Dermis microvascular lymphatic vessel endothelial cell (primary cell): ENCODE measurements around the gene DLGAP1. TPM values are rescaled to one million over a fixed set of nuclear protein-coding genes. Genes with fewer than 3 reads are reported as not detected.

Experiments used
- DNase-seq, 2 donors: peaks; one replicate each; pipeline versions ENCODE4 v3.0.0 to v3.0.0-alpha.2; 2010; ENCODE audit warnings: low read depth in 2 of 2
- total RNA-seq: library from RNA; depleted of rRNA; stranded (reverse); fragments of >200 nt; gene quantifications from 2 replicates; pipeline ENCODE4 v1.2.1, GENCODE V29; 2014

The DLGAP1 gene
- total RNA-seq, 1 donor from 2014 or later: 0.13 TPM

DNA sequence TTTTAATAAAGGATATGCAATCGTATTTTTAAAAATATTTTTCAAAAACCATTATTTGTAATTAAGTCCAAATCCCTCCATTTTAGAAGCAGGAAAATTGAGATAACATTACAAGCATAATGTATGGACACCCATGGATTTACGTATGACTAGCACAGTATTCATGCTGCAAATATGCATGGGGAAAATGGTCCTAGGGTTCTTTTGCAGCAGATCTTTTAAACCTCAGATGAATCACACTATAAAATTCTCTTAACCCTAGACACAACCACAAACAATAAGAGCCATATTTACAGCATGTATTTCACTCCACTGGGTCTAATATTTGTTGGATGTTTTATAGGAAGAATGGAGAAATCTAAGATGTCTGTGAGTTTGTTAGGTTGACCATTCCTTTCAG, 551.8 kb downstream of the DLGAP1 start:
- no peak for DNase-seq

DNA sequence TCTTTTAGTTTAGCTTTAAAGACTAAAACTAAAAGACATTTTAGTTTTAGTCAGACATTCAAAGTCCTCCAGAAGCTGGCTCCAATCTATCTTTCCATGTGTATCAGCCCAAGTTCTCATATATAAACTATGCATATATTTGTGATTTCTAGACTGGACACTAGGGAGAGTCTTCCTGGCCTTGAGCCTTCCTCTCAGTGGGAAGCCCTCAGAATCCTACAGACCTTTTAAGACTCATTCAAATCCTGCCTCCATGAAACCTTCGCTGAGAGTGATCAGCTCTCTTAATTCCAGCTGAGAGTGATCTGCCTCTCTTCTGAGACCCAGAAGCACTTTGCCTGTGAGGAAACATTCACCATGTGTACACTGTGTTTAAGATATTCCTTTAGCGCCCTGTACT, 552.4 kb downstream of the DLGAP1 start:
- no peak for DNase-seq

DNA sequence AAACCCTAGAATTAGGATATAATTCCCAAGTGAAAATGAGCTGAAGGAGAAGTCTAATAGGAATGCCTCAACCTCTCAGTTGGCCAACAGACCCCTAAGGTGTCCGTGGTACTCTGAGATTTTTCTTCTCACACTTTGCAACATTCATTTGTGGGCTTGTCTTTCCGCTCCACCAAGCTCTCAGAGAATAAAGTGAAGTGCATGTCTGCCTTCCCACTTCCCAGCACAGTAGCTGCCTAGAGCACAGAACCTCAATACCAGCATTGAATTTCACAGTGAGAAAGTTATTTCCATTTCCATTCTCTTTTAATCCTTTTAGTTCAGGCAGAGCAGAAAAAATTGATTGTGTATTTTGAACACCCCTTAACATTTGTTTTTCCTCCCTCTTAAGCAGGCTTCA, 553.3 kb downstream of the DLGAP1 start:
- DNase-seq: no peak

DNA sequence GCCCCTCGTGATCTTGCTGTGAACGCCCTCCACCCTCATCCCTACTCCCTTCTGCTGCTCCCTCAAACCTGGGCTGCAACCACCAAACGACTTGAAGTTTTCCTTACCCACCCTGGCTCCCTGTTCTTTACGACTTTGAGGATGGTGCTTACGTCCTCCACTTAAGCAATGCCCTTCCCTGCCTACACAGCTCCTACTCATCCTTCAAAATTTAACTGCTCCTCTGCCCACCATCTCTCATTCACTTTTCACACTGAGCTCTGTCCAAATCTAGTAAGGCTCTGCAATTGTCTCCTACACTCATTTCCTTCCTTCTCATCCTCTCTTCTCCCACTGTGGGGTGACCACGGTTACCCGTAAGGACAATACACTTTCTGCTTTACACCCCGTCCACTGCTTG, 554.1 kb downstream of the DLGAP1 start:
- no peak for DNase-seq

DNA sequence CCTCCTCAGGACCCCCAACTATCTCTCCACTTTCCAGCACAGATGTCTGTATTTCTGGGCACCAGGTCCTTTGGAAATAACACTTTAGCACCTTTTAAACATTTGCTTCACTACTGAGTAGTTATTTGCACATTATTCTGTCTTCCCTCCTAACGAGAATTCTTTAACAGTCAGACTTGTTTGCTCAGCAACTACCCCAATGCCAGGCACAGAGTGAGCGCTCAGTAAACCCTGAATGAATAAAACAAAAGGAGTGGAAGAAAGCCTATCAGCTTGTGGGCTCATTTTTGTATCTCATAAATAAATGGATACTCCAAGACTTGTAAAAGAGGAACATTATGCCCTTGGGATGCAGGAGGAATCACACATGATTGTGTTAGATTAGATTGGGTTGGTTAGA, 554.8 kb downstream of the DLGAP1 start:
- DNase-seq: no peak

DNA sequence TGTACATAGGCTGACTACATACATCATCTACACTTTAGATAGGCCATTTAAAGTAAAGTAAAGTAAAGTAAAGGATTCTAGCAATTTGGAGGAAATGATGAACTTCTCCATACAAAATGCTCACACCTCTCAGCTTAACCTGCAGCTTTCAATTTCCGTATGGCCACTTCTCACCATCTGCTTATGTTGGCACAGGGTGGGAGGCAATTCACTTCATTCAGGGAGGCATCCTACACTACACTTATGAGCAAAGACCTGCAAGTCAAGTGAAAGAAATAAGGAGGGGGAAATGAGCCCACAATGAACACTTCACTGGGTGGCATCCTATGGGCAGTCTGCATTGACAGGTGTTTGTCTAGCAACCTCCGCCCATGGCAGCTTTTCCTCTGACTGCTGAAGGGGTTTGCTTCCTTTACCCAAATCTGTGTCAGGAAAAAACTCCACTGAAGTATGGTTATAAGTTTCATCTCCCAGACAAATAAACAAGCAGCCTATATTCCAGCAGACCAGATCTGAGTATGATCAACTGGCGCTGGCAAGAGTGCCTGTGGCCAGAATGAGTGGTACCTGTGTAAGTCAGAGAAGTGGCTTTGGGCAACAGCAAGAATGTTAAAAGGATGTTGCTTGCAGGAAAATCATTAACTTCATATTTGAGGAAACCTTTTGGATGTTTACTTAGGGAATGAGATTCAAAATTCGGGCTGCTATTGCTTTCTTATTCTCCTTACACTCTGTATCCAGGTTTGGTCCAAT, 556.1 kb downstream of the DLGAP1 start:
- no peak for DNase-seq

DNA sequence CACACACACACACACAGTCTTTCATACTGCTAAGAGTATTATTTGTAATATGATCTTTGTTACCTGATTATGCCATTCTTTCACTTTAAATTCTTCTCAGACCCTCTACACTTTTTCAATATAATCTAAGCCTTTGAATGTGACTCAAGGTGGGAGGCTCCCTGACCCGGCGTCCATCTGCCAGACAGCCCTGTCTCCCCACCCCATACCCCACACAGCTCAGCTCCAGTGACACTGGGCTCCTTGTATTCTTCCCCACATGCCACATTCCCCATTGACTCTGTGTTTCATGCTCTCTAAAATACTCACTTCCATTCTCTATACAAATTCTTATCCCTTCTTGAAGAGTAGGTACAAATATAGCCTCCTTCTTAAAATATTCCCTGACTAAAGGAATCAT, 563.0 kb downstream of the DLGAP1 start:
- DNase-seq: no peak

DNA sequence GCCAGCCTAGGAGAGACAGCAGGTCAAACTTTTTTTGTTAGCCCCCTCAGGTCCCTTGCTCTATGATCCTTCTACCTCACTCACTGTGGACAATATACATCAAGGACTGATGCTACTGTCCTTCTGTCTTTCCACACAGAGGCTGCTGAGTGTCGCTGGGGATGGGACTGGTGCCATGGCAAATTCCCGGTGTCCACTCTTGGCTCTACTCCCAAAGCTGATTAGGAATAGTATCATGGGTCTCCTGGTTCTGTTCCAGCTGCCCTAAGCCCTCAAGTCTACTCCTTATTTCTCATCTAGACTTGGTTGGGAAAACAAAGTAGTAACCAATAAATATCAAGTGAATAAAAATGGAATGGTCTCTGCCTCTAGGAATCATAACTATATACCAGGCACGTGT, 563.9 kb downstream of the DLGAP1 start:
- no peak for DNase-seq

DNA sequence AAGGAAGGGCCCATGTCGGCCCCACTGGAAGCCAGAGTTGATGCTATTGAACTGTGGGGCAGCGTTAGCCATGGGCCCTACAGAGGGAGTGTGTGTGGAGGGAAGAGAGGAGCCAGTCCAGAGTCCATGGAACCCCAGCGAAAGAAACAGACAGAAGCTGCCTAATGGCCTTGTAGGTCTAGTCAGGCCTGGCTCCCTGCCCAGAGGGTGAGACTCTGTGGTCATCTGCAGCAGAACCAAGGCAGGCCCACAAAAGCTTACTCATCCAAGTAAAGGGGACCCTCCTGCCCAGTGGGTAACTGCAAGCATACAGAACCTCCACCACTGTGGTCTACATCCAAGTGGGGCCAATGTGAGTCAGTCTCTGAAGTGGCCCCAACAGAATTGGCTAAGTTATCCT, 565.3 kb downstream of the DLGAP1 start:
- DNase-seq: no peak

DNA sequence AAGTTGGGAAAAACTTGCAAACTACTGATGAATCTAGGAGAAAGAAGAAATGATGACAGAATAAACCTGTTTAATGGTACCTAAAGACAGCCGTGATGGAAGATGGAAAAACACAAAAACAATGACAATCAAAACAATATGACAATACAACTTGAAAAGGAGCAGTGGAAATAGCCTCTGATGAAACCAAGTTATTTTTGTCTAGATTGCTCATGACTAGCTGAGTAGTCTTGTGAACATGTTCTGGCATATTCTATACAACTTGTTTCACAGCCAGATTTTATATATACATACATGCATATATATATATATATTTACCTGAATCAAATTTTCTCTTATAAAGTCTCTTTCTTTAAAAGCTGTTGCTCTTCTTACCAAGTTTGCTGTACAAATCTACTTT, 566.0 kb downstream of the DLGAP1 start:
- no peak for DNase-seq

DNA sequence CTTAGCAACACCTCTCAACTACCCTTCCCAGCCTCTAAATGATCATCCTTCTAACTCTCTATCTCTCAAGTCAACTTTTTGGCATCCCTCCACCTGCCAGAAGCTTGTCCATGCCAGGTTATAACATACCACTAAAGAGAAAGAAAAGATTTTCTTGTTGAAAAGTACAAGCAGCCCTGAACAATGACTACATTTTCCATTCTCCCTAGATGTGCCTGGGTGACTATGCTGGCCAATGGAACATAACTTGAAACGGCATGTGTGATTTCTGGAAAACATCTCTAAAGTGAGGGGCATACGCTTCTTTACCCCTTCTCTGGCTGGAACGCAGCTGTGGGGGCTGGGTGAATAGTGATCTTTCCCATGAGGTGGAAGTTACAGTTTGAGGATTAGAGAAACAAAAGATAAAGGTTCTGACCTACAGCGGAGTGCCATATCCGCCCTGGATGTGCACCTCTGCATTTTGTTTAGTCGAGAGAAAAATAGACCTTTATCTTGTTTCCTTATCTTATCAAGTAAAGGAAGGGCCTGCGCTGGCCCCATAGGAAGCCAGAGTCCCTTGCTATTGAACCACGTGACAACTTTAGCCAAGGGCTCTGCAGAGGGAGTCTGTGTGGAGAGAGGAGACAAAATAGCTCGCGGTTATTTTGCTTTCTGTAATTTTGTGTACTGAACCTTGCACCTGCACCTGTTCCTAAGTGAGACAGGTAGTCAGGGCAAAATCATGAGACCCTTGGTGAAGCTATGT, 568.4 kb downstream of the DLGAP1 start:
- DNase-seq: peak in 1 of 2 donors; percentile 8

DNA sequence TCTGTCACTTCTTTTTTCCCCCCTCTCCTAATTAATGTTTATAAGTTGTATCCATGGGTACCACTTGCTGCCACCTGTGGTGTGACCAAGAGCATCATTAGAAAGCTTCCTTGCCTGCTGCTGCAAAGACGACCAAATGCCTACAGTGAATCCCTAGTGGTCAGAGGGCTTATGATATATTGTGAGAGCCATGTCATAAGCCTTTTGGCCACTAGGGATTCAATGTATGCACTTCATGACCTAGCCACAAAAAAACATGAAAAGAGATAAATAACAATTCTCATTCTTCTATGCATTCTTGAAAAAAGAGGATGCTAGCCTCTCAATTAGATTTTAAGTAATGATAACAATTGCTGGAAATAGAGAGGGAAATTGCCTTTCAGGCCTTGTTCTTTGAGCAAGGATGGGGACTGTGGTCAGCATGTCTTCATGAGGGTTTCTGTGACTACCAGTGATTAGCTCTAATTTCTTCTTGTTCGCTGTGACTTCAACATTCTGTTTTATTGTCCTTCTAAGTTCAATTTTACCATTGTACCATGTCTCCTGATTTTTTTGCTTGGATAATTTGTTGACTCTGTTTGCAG, 569.8 kb downstream of the DLGAP1 start:
- no peak for DNase-seq

DNA sequence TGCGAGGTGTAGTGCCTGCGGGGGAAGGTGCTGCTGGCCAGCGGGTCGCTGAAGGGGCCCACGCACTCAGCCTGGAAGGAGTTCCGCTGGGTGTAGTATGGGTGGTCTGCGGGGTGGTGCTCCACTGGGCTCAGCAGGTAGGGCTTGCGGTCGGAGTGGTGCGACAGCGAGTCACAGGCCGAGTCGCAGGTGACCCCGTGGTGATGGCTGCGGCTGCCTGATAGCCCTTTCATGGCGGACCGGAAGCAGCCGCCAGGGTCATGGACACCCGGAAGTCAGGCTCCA, 575.3 kb downstream of the DLGAP1 start:
- no peak for DNase-seq

DNA sequence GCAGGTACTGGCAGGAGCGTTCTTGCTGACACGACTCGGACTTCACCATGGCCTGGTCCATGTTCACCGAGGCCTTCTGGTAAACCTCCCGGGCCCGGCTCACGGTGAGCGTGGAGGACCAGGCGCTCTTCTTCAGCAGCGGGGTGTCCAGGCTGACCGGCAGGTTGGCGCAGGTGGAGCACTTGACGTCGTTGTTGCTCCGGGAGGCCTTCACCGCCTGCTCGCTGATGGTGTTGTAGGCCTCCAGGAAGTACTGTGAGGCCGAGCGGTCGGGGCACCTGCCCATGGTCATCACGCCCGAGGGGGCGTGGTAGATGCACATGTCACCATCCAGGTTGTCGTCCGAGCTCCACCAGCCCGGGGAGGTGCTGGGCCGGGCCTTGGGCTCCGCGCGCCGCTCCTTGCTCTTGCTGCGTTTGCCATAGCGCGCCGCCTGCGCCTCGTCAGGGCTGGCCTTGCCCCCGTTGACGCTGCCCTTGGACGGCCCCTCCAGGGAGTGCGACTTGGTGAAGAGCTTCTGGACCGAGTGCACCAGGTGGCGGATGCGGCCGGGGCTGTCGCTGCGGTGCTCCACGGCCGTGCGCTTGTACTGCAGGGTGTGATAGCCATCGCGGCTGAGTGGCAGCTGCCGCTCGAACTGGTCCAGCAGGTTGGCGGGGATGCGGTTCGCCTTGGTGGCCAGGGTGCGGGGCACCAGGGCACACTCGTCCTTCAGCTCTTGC, 575.8 kb downstream of the DLGAP1 start:
- DNase-seq: no peak

DNA sequence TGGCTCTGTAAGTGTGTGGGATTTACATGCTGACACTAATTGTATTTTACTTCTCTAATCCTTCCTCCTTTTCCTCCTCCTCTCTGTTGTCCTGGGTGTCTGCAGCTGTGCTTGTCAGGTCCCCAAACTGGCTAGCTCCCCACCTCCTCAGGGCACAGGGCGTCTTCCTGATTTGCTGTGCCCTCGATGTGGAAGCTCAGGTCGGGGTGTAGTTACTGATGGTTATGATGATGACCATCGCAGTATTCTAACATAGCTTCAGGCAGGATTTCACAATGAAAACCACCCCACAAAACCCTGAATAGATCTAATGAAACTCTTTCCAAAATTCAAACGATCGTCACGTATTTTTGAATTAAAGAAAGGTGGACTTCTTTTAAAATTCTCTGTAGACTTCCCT, 576.7 kb downstream of the DLGAP1 start:
- no peak for DNase-seq

DNA sequence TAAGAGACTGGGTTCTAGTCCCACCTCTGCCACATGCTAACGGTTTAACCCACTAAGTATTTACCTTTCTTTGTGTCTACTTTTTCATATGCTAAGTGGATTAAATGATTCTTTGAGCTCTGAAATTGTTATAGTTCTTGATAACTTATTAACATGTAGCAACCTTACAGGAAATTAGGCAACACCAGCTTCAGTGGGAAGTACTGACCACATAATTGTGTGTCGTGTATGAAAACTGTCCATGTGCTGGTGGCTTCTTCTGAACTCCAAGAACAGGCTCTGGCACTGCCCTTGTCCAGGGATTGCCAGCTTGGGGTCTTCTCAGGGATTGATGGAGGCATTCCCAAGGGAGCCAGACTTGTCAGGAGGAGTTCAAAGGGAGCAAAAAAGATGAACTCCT, 577.4 kb downstream of the DLGAP1 start:
- DNase-seq: no peak

DNA sequence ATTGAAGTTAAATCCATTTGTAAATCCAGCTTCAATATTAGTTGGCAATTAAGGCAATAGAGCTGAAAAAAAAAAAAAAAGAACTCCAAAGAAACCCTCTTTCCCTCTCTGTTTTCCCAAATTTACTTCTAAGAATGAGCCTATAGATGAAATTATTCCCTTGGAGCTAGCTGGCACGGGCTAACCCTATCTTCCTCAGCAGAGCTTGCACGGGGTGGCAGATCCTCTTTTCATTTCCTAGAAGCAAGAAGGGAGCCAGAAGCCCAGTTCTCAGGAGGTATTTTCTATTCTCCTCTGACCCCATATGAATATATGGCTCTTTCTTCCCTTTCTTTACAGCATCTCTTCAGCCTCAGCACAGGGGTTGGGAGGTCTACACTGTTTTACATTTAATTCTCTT, 579.1 kb downstream of the DLGAP1 start:
- no peak for DNase-seq

DNA sequence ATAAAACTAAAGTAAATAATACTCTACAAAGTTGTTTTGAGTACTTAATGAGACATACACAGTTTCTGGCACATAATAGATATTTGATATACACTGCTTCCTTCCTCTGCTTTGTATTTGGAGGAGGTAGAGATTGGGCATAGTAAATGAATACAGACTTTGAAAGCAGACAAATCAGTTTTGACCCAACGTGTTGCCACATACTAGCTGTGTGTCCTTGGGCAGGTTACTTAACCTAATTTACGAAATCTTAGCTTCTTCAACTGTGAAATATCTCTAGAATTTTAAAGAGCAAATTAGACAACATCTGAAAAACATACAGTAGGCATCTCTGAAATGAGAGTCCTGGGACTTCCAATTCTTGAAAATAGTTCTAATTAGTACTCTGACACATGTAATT, 579.7 kb downstream of the DLGAP1 start:
- no peak for DNase-seq

DNA sequence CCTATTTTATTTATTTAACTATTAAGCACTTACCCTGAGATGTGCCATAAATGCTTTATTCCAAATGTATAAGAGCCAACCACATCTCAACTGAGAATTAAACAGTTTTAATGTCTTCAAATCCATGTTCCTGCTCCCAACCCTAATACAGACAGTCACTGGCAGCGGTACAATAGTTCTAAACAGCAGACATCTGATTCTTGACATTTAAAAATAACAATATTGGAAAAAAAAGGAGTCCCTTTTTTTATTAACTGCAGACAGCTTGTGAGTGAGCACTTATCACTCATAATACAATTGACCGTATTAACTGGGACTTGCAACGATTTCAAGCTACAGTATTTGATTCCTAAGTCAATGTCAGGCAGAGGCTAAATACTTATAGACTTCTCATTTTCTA, 580.5 kb downstream of the DLGAP1 start:
- DNase-seq: no peak

DNA sequence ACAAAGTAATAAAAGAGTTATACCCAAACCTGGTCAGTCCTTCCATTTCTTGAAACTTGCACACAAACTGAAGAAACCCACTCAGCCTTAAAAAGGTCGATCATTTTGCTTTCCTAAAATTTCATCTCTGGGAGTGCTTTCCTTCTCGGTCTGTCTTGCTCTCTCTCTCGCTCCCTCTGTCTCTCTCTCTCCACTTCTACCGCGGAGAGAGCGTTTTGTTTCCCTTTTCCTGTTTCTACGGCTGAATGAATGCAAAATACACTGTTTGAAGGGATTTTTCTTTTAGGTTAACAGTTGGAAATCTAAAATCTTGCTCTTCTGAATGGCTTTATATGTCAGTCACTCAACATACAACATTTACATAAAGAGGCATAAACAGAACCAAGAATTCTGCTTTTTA, 581.0 kb downstream of the DLGAP1 start:
- DNase-seq: no peak

DNA sequence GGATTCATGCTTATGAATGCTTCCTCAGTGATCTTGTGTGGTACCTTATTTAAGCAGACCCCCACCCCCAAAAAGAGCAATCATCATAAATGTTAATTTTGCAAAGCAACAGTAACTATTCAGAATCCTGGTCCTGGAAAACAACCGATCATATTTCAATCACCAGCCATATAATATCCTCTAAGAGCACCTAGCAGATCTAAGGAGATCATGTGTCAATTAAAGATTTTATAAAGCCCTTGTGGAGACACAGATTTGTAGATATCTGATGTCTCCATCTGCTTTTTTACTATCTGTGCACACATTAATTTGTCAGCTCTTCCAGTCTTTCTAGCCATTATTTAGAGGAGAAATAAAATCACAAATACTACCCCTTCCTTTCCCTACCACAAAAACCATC, 581.4 kb downstream of the DLGAP1 start:
- no peak for DNase-seq

DNA sequence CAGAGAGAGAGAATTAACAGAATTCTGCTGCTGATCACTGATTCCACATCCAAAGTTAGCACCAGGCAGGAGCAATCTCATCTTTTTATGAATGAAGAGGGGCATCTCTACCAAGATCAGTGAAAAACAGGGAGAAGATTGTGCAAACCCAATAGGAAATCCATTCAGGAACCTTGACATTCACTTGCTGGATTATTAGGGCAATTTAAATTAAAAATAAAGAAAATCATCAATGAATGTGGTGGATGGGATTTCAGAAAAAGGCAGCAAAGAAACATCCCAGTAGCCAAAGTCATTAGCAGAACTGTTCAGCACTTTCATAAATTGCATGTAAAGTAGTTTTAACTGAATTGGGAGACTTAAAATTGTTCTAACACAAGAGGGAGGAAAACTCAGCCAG, 581.9 kb downstream of the DLGAP1 start:
- DNase-seq: no peak

DNA sequence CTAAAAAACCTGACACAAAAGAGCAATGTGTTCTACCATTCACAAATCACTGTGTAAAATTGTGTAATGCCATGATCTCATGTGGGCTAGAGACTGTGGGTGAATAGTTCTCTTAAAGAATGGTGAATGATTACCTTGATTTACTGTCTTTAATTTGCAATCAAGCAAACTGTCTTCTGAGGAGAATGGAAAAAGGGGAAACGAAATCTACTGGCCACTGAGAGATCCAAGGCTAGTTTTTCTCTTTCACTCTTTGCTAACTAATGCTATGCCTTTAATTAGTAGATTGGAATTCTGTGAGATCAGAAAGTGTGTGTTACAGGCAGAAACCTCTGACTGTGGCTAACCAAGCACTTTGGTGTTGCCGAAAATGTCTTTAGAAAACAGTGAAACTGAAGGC, 582.5 kb downstream of the DLGAP1 start:
- DNase-seq: no peak
